Smooth muscle cell (in vitro differentiated cells): ENCODE results near the gene DDAH2. TPM values are rescaled to one million over a fixed set of nuclear protein-coding genes. Genes with fewer than 3 reads are reported as not detected.

Experiments
- DNase-seq: peaks from one replicate; lab custom pipeline; 2025; ENCODE audit not compliant: unreplicated experiment; lab: John Stamatoyannopoulos, UW
- H2AFZ ChIP-seq: fragments of 200-600 bp; sonication (generic); 2 replicates; pipeline ENCODE4 v1.6.0; 2016; ENCODE audit warnings: antibody characterized with exemption, low read depth, mild to moderate bottlenecking
- H3F3A ChIP-seq: fragments of 200-600 bp; sonication (generic); 2 replicates; pipeline ENCODE4 v1.6.0; 2017; ENCODE audit warnings: antibody characterized with exemption, low read depth
- H3K27ac ChIP-seq: fragments of 200-600 bp; sonication (generic); 2 replicates; pipeline ENCODE4 v1.5.1; 2016; ENCODE audit warnings: low read depth, mild to moderate bottlenecking
- H3K27me3 ChIP-seq: fragments of 200-600 bp; sonication (generic); 2 replicates; pipeline ENCODE4 v1.6.1; 2016; ENCODE audit warnings: low read depth, mild to moderate bottlenecking
- H3K36me3 ChIP-seq: fragments of 200-600 bp; sonication (generic); 2 replicates; pipeline ENCODE4 v1.5.1; 2016; ENCODE audit warnings: low read depth
- H3K4me1 ChIP-seq: fragments of 200-600 bp; sonication (generic); 2 replicates; pipeline ENCODE4 v1.5.1; 2016; ENCODE audit warnings: low read depth
- H3K4me2 ChIP-seq: fragments of 200-600 bp; sonication (generic); 2 replicates; pipeline ENCODE4 v1.6.0; 2016; ENCODE audit warnings: mild to moderate bottlenecking
- H3K4me3 ChIP-seq: fragments of 200-600 bp; sonication (generic); 2 replicates; pipeline ENCODE4 v1.5.1; 2016; ENCODE audit warnings: mild to moderate bottlenecking
- H3K79me2 ChIP-seq: fragments of 200-600 bp; sonication (generic); 2 replicates; pipeline ENCODE4 v1.6.0; 2016; ENCODE audit warnings: low read depth, mild to moderate bottlenecking
- H3K9ac ChIP-seq: fragments of 200-600 bp; sonication (generic); 2 replicates; pipeline ENCODE4 v1.6.0; 2016; ENCODE audit warnings: low read depth
- H3K9me3 ChIP-seq: fragments of 200-600 bp; sonication (generic); replicated peaks from 2 replicates; pipeline ENCODE4 v1.5.1; 2016; ENCODE audit warnings: low read depth
- H4K20me1 ChIP-seq: fragments of 200-600 bp; sonication (generic); 2 replicates; pipeline ENCODE4 v1.6.0; 2016; ENCODE audit warnings: low read depth
- WGBS: methylation state at CpG from one replicate; pipeline ENCODE4 v1.1.7; 2016; ENCODE audit warnings: low lambda C conversion rate; 5-methylcytosine and 5-hydroxymethylcytosine counted together
- polyA plus RNA-seq: library from polyadenylated mRNA; unstranded; fragments of >200 nt; fragmentation: Nextera tagmentation; extraction: Ambion mirVana; gene quantifications from 2 replicates; pipeline ENCODE4 v1.2.1, GENCODE V29; 2016
- total RNA-seq: library from RNA; depleted of rRNA; stranded (reverse); fragments of >200 nt; gene quantifications from 2 replicates; pipeline ENCODE4 v1.2.3, GENCODE V29; 2014
- TF ChIP-seq, protein P1 (sequence below): fragments of 200-600 bp; sonication (generic); IDR thresholded peaks from 2 replicates; pipeline ENCODE4 v1.5.1; 2017; ENCODE audit warnings: borderline replicate concordance, mild to moderate bottlenecking, antibody characterized with exemption; ENCODE audit not compliant: insufficient read depth, poor library complexity, severe bottlenecking

DDAH2 gene
- total and polyA plus RNA-seq, 2 experiments from 2014 or later = 104 to 134 TPM

DNA sequence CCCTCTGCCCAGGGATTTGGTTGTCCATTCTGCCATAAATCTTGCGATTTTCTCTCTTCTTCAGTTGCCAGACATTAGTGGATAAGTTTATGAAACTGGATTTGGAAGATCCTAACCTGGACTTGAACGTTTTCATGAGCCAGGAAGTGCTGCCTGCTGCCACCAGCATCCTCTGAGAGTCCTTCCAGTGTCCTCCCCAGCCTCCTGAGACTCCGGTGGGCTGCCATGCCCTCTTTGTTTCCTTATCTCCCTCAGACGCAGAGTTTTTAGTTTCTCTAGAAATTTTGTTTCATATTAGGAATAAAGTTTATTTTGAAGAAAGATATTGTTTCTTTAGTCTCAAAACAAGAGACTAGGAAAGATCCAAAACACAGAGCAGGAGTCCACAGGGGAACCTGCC, 33.3 kb upstream of the DDAH2 start, which contains the start of gene SAPCD1:
Gene SAPCD1, plus strand, starts transcription at position 301 of the 400 bp plus-strand sequence. CDS start 399 bp downstream, outside the sequence.
- H3K4me1 ChIP-seq = peaks cover 13% of the 10 kb centered on the region
- no peaks in the 10 kb centered on the region for H3K79me2 ChIP-seq
- H3K27me3 ChIP-seq = no peaks in the 10 kb centered on the region
- DNase-seq = no peak
- no peak within 1 kb of the TSS for H3K9ac ChIP-seq
- no peaks in the 10 kb centered on the region for H3K9me3 ChIP-seq
- H2AFZ ChIP-seq = no peak within 1 kb of the TSS
- H3K4me3 ChIP-seq = no peak within 1 kb of the TSS
- TF ChIP-seq, protein P1, sequence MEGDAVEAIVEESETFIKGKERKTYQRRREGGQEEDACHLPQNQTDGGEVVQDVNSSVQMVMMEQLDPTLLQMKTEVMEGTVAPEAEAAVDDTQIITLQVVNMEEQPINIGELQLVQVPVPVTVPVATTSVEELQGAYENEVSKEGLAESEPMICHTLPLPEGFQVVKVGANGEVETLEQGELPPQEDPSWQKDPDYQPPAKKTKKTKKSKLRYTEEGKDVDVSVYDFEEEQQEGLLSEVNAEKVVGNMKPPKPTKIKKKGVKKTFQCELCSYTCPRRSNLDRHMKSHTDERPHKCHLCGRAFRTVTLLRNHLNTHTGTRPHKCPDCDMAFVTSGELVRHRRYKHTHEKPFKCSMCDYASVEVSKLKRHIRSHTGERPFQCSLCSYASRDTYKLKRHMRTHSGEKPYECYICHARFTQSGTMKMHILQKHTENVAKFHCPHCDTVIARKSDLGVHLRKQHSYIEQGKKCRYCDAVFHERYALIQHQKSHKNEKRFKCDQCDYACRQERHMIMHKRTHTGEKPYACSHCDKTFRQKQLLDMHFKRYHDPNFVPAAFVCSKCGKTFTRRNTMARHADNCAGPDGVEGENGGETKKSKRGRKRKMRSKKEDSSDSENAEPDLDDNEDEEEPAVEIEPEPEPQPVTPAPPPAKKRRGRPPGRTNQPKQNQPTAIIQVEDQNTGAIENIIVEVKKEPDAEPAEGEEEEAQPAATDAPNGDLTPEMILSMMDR = no peak
- H3K27ac ChIP-seq = no peak within 1 kb of the TSS
- no peaks in the 10 kb centered on the region for H3F3A ChIP-seq
- 95% methylated on average over 4 of the region's 4 CpGs for WGBS
- no peaks in the 10 kb centered on the region for H4K20me1 ChIP-seq
- no peak within 1 kb of the TSS for H3K4me2 ChIP-seq
- no peaks in the 10 kb centered on the region for H3K36me3 ChIP-seq

DNA sequence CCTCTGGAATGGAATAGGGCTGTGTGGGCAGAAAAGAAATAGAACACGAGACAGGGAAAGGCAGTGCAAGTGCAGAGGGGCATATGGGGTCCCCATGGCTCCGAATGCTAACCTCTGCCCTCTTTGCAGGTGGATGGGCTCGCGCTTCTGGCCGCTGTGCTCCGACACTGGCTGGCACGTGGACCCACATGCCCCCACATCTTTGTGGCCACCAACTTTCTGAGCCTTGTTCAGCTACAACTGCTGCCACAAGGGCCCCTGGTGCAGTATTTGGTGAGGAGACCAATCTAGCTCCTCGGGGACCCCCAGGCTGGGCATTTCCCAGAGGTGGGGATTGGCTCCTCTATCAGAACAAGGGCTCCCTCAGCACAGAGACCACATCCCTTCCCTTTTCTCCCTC, 32.2 kb upstream of the DDAH2 start:
- no peaks in the 10 kb centered on the region for H3K79me2 ChIP-seq
- peaks cover 13% of the 10 kb centered on the region for H3K4me1 ChIP-seq
- no peaks in the 10 kb centered on the region for H4K20me1 ChIP-seq
- H3K9me3 ChIP-seq = no peaks in the 10 kb centered on the region
- no peak overlapping the region for H3K4me2 ChIP-seq
- TF ChIP-seq, protein P1 = no peak
- no peaks in the 10 kb centered on the region for H3K27me3 ChIP-seq
- no peaks in the 10 kb centered on the region for H3K36me3 ChIP-seq
- no peak overlapping the region for H3K9ac ChIP-seq
- no peak overlapping the region for H2AFZ ChIP-seq
- no peak overlapping the region for H3K27ac ChIP-seq
- H3K4me3 ChIP-seq = no peak overlapping the region
- H3F3A ChIP-seq = no peaks in the 10 kb centered on the region
- 95% methylated on average over 8 of the region's 8 CpGs for WGBS
- no peak for DNase-seq

DNA sequence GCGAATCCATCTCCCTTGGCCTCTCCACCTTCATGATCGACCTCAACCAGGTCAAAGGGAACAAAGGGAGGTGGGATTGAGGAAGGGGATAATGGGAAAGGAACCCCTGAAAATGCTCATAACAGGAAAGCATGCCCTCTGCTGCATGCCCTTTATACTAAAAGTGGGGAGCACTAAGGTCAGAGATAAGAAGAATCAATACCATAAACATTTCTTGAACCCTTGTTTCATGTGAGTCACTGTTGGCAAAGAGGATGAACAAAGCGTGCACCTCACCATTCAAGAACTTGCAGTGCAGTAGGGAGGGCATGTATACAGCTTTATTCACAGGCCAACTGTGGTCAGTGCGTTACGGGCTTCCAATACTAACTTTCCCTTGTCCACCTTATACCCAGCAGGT, 31.7 kb upstream of the DDAH2 start:
- Histone ChIP-seq H3K27me3 (no peaks in the 10 kb centered on the region), H4K20me1 (no peaks in the 10 kb centered on the region), H3K9me3 (no peaks in the 10 kb centered on the region), H3K79me2 (no peaks in the 10 kb centered on the region), H2AFZ (no peak overlapping the region), H3K4me1 (peaks cover 13% of the 10 kb centered on the region), H3K36me3 (no peaks in the 10 kb centered on the region), H3K27ac (no peak overlapping the region), H3K9ac (no peak overlapping the region), H3K4me2 (no peak overlapping the region), H3F3A (no peaks in the 10 kb centered on the region), H3K4me3 (no peak overlapping the region)
- DNase-seq = no peak
- TF ChIP-seq, protein P1 = no peak
- WGBS = 98% methylated on average over 5 of the region's 5 CpGs

DNA sequence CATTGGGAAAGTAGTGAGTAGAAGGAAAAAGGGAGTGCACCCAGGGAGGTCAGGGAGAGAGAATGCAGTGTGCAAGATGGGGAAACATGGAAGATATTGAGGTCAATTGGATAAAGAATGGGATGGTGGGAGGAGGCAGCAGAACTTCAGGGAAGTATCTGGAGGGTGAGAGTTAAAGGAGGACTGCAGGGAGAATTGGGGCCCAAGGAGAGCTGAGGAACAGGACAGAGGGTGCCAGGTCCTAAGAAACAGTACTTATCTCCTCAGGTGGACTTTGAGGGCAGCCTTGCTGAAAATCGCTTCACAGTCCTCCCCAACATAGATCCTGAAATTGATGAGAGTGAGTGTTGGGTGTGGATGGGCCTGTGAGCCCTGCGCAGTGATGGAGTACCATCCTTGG, 29.2 kb upstream of the DDAH2 start:
- no peaks in the 10 kb centered on the region for H3K79me2 ChIP-seq
- no peak overlapping the region for H3K4me3 ChIP-seq
- no peak overlapping the region for H2AFZ ChIP-seq
- TF ChIP-seq, protein P1 = no peak
- H3K9me3 ChIP-seq = no peaks in the 10 kb centered on the region
- H3K4me1 ChIP-seq = peaks cover 6% of the 10 kb centered on the region
- H3K27me3 ChIP-seq = no peaks in the 10 kb centered on the region
- no peaks in the 10 kb centered on the region for H4K20me1 ChIP-seq
- H3K27ac ChIP-seq = no peak overlapping the region
- H3K9ac ChIP-seq = no peak overlapping the region
- no peaks in the 10 kb centered on the region for H3K36me3 ChIP-seq
- 100% methylated on average over 2 of the region's 2 CpGs for WGBS
- DNase-seq = no peak
- H3K4me2 ChIP-seq = no peak overlapping the region
- H3F3A ChIP-seq = no peaks in the 10 kb centered on the region
